ENCODE data around the gene ACR.

- TF ChIP-seq, protein P1, sequence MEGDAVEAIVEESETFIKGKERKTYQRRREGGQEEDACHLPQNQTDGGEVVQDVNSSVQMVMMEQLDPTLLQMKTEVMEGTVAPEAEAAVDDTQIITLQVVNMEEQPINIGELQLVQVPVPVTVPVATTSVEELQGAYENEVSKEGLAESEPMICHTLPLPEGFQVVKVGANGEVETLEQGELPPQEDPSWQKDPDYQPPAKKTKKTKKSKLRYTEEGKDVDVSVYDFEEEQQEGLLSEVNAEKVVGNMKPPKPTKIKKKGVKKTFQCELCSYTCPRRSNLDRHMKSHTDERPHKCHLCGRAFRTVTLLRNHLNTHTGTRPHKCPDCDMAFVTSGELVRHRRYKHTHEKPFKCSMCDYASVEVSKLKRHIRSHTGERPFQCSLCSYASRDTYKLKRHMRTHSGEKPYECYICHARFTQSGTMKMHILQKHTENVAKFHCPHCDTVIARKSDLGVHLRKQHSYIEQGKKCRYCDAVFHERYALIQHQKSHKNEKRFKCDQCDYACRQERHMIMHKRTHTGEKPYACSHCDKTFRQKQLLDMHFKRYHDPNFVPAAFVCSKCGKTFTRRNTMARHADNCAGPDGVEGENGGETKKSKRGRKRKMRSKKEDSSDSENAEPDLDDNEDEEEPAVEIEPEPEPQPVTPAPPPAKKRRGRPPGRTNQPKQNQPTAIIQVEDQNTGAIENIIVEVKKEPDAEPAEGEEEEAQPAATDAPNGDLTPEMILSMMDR (IDR thresholded peaks at IDR 0.05; ENCODE audit: low read depth, low read length) = no peak
- TF ChIP-seq EZH2phosphoT487 (IDR thresholded peaks at IDR 0.05; ENCODE audit: low read depth) = no peak
Measured at GRCh38 chr22:50710886-50711285, 27.1 kb upstream of the ACR start.

Data from OCI-LY3 (cell line).